Ovary (tissue), 3 donors: ENCODE measurements around the gene HNRNPA3.

ENCODE experiments used
- POLR2A ChIP-seq: fragments of 450-650 bp; IDR thresholded peaks from one replicate; pipeline ENCODE4 v1.6.1; 2017; ENCODE audit warnings: antibody characterized with exemption, mild to moderate bottlenecking, moderate library complexity
- TF ChIP-seq, protein P1 (sequence below), 3 donors: fragments of 450-650 bp in 2 of 3; fragments of 200-600 bp in 1 of 3; IDR thresholded peaks; one replicate each; pipeline versions ENCODE4 v1.5.1 to v1.8.0; 2016 to 2022; ENCODE audit warnings: antibody characterized with exemption in 3 of 3, mild to moderate bottlenecking in 1 of 3
- donor health status: DM: no; HTN: no; CAD: no.

DNA sequence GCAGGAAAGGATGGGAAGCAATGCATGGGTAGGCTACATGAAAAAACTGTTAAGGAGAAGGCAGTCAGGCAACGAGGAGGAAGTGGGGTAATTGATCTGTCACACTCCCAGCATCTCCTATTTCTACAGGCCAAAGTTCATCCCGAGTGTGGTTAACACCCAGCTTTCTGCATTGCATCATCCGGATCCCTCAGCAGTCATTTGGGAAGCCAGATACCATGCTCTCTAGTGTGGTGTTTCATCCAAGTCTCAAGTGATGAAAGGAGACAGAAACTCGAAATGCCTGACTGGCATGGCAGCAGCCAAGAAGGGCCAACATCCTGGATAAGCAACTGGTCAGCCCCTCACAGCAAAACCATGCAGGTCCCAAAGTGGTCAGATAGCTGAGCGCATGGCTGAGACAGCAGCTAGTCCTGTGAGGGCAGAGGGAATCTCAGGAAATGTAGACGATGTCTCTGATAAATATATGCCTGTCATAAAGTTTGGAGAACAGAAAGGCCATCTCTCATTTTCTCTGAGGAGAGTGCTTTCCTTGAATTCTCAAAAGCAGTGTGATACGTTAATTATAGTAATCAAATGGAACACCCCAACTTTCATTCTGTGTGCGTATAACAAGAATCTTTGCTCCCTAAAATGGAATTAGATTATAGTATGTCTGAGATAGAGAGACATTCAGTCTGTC, 24.8 kb upstream of the HNRNPA3 start:
- TF ChIP-seq, protein P1, sequence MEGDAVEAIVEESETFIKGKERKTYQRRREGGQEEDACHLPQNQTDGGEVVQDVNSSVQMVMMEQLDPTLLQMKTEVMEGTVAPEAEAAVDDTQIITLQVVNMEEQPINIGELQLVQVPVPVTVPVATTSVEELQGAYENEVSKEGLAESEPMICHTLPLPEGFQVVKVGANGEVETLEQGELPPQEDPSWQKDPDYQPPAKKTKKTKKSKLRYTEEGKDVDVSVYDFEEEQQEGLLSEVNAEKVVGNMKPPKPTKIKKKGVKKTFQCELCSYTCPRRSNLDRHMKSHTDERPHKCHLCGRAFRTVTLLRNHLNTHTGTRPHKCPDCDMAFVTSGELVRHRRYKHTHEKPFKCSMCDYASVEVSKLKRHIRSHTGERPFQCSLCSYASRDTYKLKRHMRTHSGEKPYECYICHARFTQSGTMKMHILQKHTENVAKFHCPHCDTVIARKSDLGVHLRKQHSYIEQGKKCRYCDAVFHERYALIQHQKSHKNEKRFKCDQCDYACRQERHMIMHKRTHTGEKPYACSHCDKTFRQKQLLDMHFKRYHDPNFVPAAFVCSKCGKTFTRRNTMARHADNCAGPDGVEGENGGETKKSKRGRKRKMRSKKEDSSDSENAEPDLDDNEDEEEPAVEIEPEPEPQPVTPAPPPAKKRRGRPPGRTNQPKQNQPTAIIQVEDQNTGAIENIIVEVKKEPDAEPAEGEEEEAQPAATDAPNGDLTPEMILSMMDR (IDR thresholded peaks at IDR 0.05): no peak
- TF ChIP-seq POLR2A: no peak
